Parathyroid adenoma (tissue), 2 donors: ENCODE results near the gene JAGN1.

Source experiments
- H2AFZ ChIP-seq: fragments of 300-600 bp; sonication (generic); one replicate; pipeline ENCODE4 v1.7.0; 2017; ENCODE audit warnings: antibody characterized with exemption, mild to moderate bottlenecking
- H3K27ac ChIP-seq: fragments of 300-600 bp; sonication (generic); one replicate; pipeline ENCODE4 v1.7.0; 2017
- H3K27me3 ChIP-seq: fragments of 300-600 bp; sonication (generic); one replicate; pipeline ENCODE4 v1.7.0; 2017; ENCODE audit warnings: low read length; ENCODE audit not compliant: control insufficient read depth, insufficient read depth
- H3K36me3 ChIP-seq: fragments of 300-600 bp; sonication (generic); one replicate; pipeline ENCODE4 v1.7.0; 2017; ENCODE audit warnings: low read length; ENCODE audit not compliant: control insufficient read depth, insufficient read depth
- H3K4me1 ChIP-seq: fragments of 300-600 bp; sonication (generic); one replicate; pipeline ENCODE4 v1.7.0; 2017; ENCODE audit warnings: control low read depth
- H3K4me2 ChIP-seq: fragments of 300-600 bp; sonication (generic); one replicate; pipeline ENCODE4 v1.7.0; 2017; ENCODE audit warnings: low read length
- H3K4me3 ChIP-seq: fragments of 300-600 bp; sonication (generic); one replicate; pipeline ENCODE4 v1.7.0; 2017; ENCODE audit warnings: low read depth, low read length
- H3K79me2 ChIP-seq: fragments of 300-600 bp; sonication (generic); one replicate; pipeline ENCODE4 v1.7.0; 2017; ENCODE audit warnings: control low read depth
- H3K9ac ChIP-seq: fragments of 300-600 bp; sonication (generic); one replicate; pipeline ENCODE4 v1.7.0; 2017; ENCODE audit warnings: mild to moderate bottlenecking
- H3K9me3 ChIP-seq: fragments of 300-600 bp; sonication (generic); one replicate; pipeline ENCODE4 v1.7.0; 2017; ENCODE audit warnings: low read length; ENCODE audit not compliant: control insufficient read depth
- CTCF ChIP-seq: fragments of 300-600 bp; sonication (generic); IDR thresholded peaks from one replicate; pipeline ENCODE4 v1.7.0; 2017; ENCODE audit warnings: antibody characterized with exemption, mild to moderate bottlenecking
- donor health status: primary hyperparathyroidism.

JAGN1 gene

GRCh38 chr3:9878700-9879099, 11.7 kb upstream of the JAGN1 start:
- Histone ChIP-seq H3K9me3 (no peaks in the 10 kb centered on the region), H2AFZ (no peak overlapping the region), H3K36me3 (no peaks in the 10 kb centered on the region), H3K27ac (no peak overlapping the region), H3K79me2 (no peaks in the 10 kb centered on the region), H3K27me3 (no peaks in the 10 kb centered on the region), H3K4me3 (no peak overlapping the region), H3K4me2 (no peak overlapping the region), H3K4me1 (no peaks in the 10 kb centered on the region), H3K9ac (no peak overlapping the region)
- TF ChIP-seq CTCF, result no peak

GRCh38 chr3:9879830-9880549, 10.4 kb upstream of the JAGN1 start, which contains the start of gene CIDEC:
Gene CIDEC, minus strand, starts transcription at chr3:9880253. Its CDS starts 1,767 bp downstream, at chr3:9878486.
- H3K4me1 ChIP-seq, result no peaks in the 10 kb centered on the region
- no peaks in the 10 kb centered on the region for H3K27me3 ChIP-seq
- no peak within 1 kb of the TSS for H2AFZ ChIP-seq
- no peak within 1 kb of the TSS for H3K4me3 ChIP-seq
- no peak within 1 kb of the TSS for H3K4me2 ChIP-seq
- no peak for TF ChIP-seq CTCF
- H3K36me3 ChIP-seq, result no peaks in the 10 kb centered on the region
- no peak within 1 kb of the TSS for H3K27ac ChIP-seq
- no peak within 1 kb of the TSS for H3K9ac ChIP-seq
- H3K79me2 ChIP-seq, result no peaks in the 10 kb centered on the region
- H3K9me3 ChIP-seq, result no peaks in the 10 kb centered on the region

GRCh38 chr3:9881441-9881840, 9.0 kb upstream of the JAGN1 start:
- no peak overlapping the region for H3K9ac ChIP-seq
- no peaks in the 10 kb centered on the region for H3K4me1 ChIP-seq
- no peak for TF ChIP-seq CTCF
- no peak overlapping the region for H3K27ac ChIP-seq
- H3K4me2 ChIP-seq, result no peak overlapping the region
- no peak overlapping the region for H3K4me3 ChIP-seq
- H2AFZ ChIP-seq, result no peak overlapping the region
- H3K79me2 ChIP-seq, result no peaks in the 10 kb centered on the region
- no peaks in the 10 kb centered on the region for H3K9me3 ChIP-seq
- H3K27me3 ChIP-seq, result no peaks in the 10 kb centered on the region
- H3K36me3 ChIP-seq, result no peaks in the 10 kb centered on the region

GRCh38 chr3:9883706-9884554, 6.5 kb upstream of the JAGN1 start:
- no peaks in the 10 kb centered on the region for H3K4me1 ChIP-seq
- H3K27me3 ChIP-seq, result no peaks in the 10 kb centered on the region
- no peaks in the 10 kb centered on the region for H3K79me2 ChIP-seq
- no peak overlapping the region for H3K27ac ChIP-seq
- H3K4me2 ChIP-seq, result no peak overlapping the region
- H3K4me3 ChIP-seq, result no peak overlapping the region
- no peak overlapping the region for H3K9ac ChIP-seq
- no peaks in the 10 kb centered on the region for H3K36me3 ChIP-seq
- no peaks in the 10 kb centered on the region for H3K9me3 ChIP-seq
- no peak for TF ChIP-seq CTCF
- H2AFZ ChIP-seq, result no peak overlapping the region
